DND-41 (cell line): ENCODE measurements around the gene LPGAT1.

Experiments used
- EZH2 ChIP-seq: IDR thresholded peaks from 3 replicates; pipeline ENCODE4 v1.6.1; 2012; ENCODE audit warnings: borderline replicate concordance, low read depth, mild to moderate bottlenecking, moderate library complexity, low read length, inconsistent platforms; ENCODE audit not compliant: severe bottlenecking
- TF ChIP-seq, protein P1 (sequence below): IDR thresholded peaks from 2 replicates; pipeline ENCODE4 v1.5.1; 2012; ENCODE audit warnings: borderline replicate concordance, low read length, moderate library complexity, mild to moderate bottlenecking; ENCODE audit not compliant: poor library complexity, severe bottlenecking; ENCODE audit errors: extremely low read depth

DNA sequence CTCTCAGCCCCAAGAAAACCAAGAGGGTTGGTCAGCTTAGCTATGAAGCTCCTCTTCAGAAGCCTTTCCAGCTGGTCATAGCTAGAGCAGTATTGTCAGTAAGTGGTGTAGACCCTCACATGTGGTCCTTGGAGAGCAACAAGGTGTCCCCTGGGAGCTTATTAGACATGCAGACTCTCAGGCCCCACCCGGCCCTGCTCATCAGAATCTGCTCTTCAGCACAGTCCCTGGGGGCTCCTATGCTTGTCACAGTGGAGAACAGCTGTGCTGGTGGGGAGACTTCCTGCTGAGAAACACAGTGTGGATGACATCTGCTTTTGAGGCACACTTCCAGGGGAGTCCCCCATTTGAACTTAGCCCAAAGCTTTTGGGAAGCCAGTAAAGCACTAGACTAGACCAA lies 133.2 kb downstream of the LPGAT1 start:
- TF ChIP-seq, protein P1, sequence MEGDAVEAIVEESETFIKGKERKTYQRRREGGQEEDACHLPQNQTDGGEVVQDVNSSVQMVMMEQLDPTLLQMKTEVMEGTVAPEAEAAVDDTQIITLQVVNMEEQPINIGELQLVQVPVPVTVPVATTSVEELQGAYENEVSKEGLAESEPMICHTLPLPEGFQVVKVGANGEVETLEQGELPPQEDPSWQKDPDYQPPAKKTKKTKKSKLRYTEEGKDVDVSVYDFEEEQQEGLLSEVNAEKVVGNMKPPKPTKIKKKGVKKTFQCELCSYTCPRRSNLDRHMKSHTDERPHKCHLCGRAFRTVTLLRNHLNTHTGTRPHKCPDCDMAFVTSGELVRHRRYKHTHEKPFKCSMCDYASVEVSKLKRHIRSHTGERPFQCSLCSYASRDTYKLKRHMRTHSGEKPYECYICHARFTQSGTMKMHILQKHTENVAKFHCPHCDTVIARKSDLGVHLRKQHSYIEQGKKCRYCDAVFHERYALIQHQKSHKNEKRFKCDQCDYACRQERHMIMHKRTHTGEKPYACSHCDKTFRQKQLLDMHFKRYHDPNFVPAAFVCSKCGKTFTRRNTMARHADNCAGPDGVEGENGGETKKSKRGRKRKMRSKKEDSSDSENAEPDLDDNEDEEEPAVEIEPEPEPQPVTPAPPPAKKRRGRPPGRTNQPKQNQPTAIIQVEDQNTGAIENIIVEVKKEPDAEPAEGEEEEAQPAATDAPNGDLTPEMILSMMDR: no peak
- TF ChIP-seq EZH2: no peak
